Measurements from ENCODE around the gene PPP2R1B. TPM values are rescaled to one million over a fixed set of nuclear protein-coding genes. Genes with fewer than 3 reads are reported as not detected.

Gene PPP2R1B
- total RNA-seq, 2 donors from 2014 or later = 15.4 to 41.4 TPM

- intact Hi-C loops (cut with DNase I) = no loop called here
- Histone ChIP-seq H3K36me3 (no peaks in the 10 kb centered on the region), H3K27me3 (replicated peaks; ENCODE audit: insufficient read depth) (no peaks in the 10 kb centered on the region), H3K4me3 (no peak overlapping the region), H3K4me1 (replicated peaks) (no peaks in the 10 kb centered on the region), H3K27ac (peak overlapping the region in 1 of 2 donors; percentile 54), H3K9me3 (no peaks in the 10 kb centered on the region)
- TF ChIP-seq CTCF (IDR thresholded peaks at IDR 0.05) (no peak), POLR2A (IDR thresholded peaks at IDR 0.05) (no peak), POLR2AphosphoS5 (IDR thresholded peaks at IDR 0.05) (no peak)
- no peak for DNase-seq (ENCODE audit: low spot score)
- WGBS = 74% methylated on average over 2 of the region's 2 CpGs
These were observed 34.9 kb upstream of the PPP2R1B start for GRCh38 chr11:111801135-111801534.

GRCh38 chr11:111798279-111798678 lies 32.1 kb upstream of the PPP2R1B start:
- TF ChIP-seq POLR2AphosphoS5 (IDR thresholded peaks at IDR 0.05) (no peak), CTCF (IDR thresholded peaks at IDR 0.05) (no peak), POLR2A (IDR thresholded peaks at IDR 0.05) (no peak)
- intact Hi-C loops (cut with DNase I) = no loop called here
- H3K9me3 ChIP-seq = no peaks in the 10 kb centered on the region
- H3K27ac ChIP-seq = no peak overlapping the region
- no peak overlapping the region for H3K4me3 ChIP-seq
- H3K27me3 ChIP-seq (replicated peaks; ENCODE audit: insufficient read depth) = no peaks in the 10 kb centered on the region
- no peaks in the 10 kb centered on the region for H3K36me3 ChIP-seq
- no peaks in the 10 kb centered on the region for H3K4me1 ChIP-seq (replicated peaks)
- DNase-seq (ENCODE audit: low spot score) = no peak
- WGBS = 92% methylated on average over 1 of the region's 1 CpG

DNA sequence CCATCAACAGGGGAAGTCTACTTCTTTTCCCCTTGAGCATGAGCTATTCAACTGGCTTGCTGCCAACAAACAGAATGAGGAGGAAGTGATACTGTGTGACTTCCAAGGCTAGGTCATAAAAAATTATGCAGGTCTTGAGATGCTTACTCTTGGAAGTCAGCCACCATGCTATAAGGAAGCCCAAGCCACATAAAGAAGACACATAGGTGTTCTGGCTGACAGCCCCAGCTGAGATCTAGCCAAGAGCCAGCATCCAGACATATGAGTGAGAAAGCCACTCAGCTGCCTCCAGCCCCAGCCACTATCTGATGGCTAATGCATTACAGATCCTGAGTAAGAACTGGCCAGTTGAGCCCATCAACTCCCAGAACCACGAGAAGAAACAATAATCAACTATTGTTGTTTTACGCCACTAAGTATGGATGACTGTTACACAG lies 31.0 kb upstream of the PPP2R1B start:
- H3K27me3 ChIP-seq (replicated peaks; ENCODE audit: insufficient read depth) = no peaks in the 10 kb centered on the region
- no peak for TF ChIP-seq POLR2AphosphoS5 (IDR thresholded peaks at IDR 0.05)
- TF ChIP-seq POLR2A (IDR thresholded peaks at IDR 0.05) = no peak
- TF ChIP-seq CTCF (IDR thresholded peaks at IDR 0.05) = no peak
- H3K4me3 ChIP-seq = no peak overlapping the region
- H3K36me3 ChIP-seq = no peaks in the 10 kb centered on the region
- H3K27ac ChIP-seq = no peak overlapping the region
- no peaks in the 10 kb centered on the region for H3K9me3 ChIP-seq
- DNase-seq (ENCODE audit: low spot score) = peak; percentile 11
- WGBS = 86% methylated on average over 2 of the region's 2 CpGs
- no peaks in the 10 kb centered on the region for H3K4me1 ChIP-seq (replicated peaks)
- intact Hi-C loops (cut with DNase I) = no loop called here

- Histone ChIP-seq H3K4me3 (no peak overlapping the region), H3K27ac (no peak overlapping the region), H3K4me1 (replicated peaks) (no peaks in the 10 kb centered on the region), H3K27me3 (replicated peaks; ENCODE audit: insufficient read depth) (no peaks in the 10 kb centered on the region), H3K36me3 (no peaks in the 10 kb centered on the region), H3K9me3 (no peaks in the 10 kb centered on the region)
- WGBS = 50% methylated on average over 3 of the region's 3 CpGs
- intact Hi-C loops (cut with DNase I) = no loop called here
- no peak for TF ChIP-seq POLR2A (IDR thresholded peaks at IDR 0.05)
- no peak for TF ChIP-seq POLR2AphosphoS5 (IDR thresholded peaks at IDR 0.05)
- TF ChIP-seq CTCF (IDR thresholded peaks at IDR 0.05) = no peak
- no peak for DNase-seq (ENCODE audit: low spot score)
These were observed 30.5 kb upstream of the PPP2R1B start for GRCh38 chr11:111796696-111797095.

GRCh38 chr11:111795334-111795985 lies 29.3 kb upstream of the PPP2R1B start:
- Histone ChIP-seq H3K27me3 (replicated peaks; ENCODE audit: insufficient read depth) (no peaks in the 10 kb centered on the region), H3K27ac (no peak overlapping the region), H3K9me3 (no peaks in the 10 kb centered on the region), H3K36me3 (no peaks in the 10 kb centered on the region), H3K4me3 (no peak overlapping the region), H3K4me1 (replicated peaks) (no peaks in the 10 kb centered on the region)
- 96% methylated on average over 7 of the region's 7 CpGs for WGBS
- intact Hi-C loops (cut with DNase I) = no loop called here
- no peak for DNase-seq (ENCODE audit: low spot score)
- TF ChIP-seq POLR2A (IDR thresholded peaks at IDR 0.05) = no peak
- no peak for TF ChIP-seq CTCF (IDR thresholded peaks at IDR 0.05)

All from prostate gland (tissue), 2 donors.